HCT116 (cell line): ENCODE results near the gene CCDC174. TPM values are rescaled to one million over a fixed set of nuclear protein-coding genes. Genes with fewer than 3 reads are reported as not detected.

Source experiments
- ATAC-seq: fragments of 200-7000 bp; cut with Tn5 transposase; 2 replicates; pipeline ENCODE4 v1.9.1; 2020; ENCODE audit warnings: mild to moderate bottlenecking, moderate library complexity
- BruUV-seq: library from RNA; stranded (reverse); fragments of 400-500 nt; replicated peaks from 2 replicates; lab custom pipeline; 2021; lab: Mats Ljungman, UMichigan
- CTCF ChIA-PET: fragments of 300-600 bp; sonication (Branson Sonifier 250); formaldehyde crosslinking; loops from one replicate; lab custom pipeline; 2021; ENCODE audit warnings: antibody characterized with exemption; lab: Charles Lee
- POLR2A ChIA-PET: fragments of 300-600, 350-600 bp; sonication (Branson Sonifier 250); formaldehyde crosslinking; loops from one replicate; lab custom pipeline; 2021; ENCODE audit warnings: antibody characterized with exemption; lab: Charles Lee
- RAD21 ChIA-PET, 2 experiments: fragments of 300-600 bp; sonication (Branson Sonifier 250); formaldehyde crosslinking; loops; one replicate each; lab custom pipeline; 2023; ENCODE audit warnings: low total read pairs in 2 of 2; ENCODE audit not compliant: uncharacterized antibody in 2 of 2, unreplicated experiment in 2 of 2, low non-redundant PET in 1 of 2; lab: Charles Lee
- DNase-seq: peaks from one replicate; pipeline ENCODE4 v3.0.0-alpha.2; 2010; ENCODE audit warnings: low read depth, low spot score
- H2AFZ ChIP-seq: fragments of 200-600 bp; shearing (Covaris generic), sonication (generic); 2 replicates; pipeline ENCODE4 v1.6.1; 2017; ENCODE audit warnings: low read depth, mixed run types, mixed read lengths, antibody characterized with exemption, low read length; ENCODE audit not compliant: poor library complexity, severe bottlenecking
- H3K27ac ChIP-seq: 2 replicates; pipeline ENCODE4 v1.5.1; 2012; ENCODE audit warnings: low read depth, low read length
- H3K27me3 ChIP-seq: fragments of 200-600 bp; sonication (generic); 2 replicates; pipeline ENCODE4 v1.6.1; 2016; ENCODE audit warnings: mixed run types, low read length, mixed read lengths; ENCODE audit not compliant: insufficient read depth
- H3K36me3 ChIP-seq, 2 experiments: fragments of 200-500 bp in 1 of 2; fragments of 200-600 bp in 1 of 2; sonication (Bioruptor generic) in 1 of 2; sonication (generic) in 1 of 2; 2 replicates each; pipeline versions ENCODE4 v1.5.1 to v1.6.1; 2014 to 2016; ENCODE audit warnings: low read length in 2 of 2, inconsistent platforms in 1 of 2, mixed read lengths in 1 of 2, mixed run types in 1 of 2; ENCODE audit not compliant: insufficient read depth in 2 of 2, control insufficient read depth in 1 of 2
- H3K4me1 ChIP-seq, 2 experiments: fragments of 200-600 bp in 1 of 2; sonication (generic) in 1 of 2; 2 replicates each; pipeline versions ENCODE4 v1.5.1 to v1.6.1; 2012 to 2017; ENCODE audit warnings: low read length in 2 of 2, inconsistent platforms in 1 of 2, mild to moderate bottlenecking in 1 of 2, mixed read lengths in 1 of 2, mixed run types in 1 of 2, moderate library complexity in 1 of 2; ENCODE audit not compliant: insufficient read depth in 2 of 2, control insufficient read depth in 1 of 2
- H3K4me2 ChIP-seq: fragments of 200-600 bp; sonication (generic); 2 replicates; pipeline ENCODE4 v1.6.1; 2017; ENCODE audit warnings: mixed run types, low read length, mixed read lengths
- H3K4me3 ChIP-seq, 2 experiments: fragments of 200-600 bp in 1 of 2; sonication (generic) in 1 of 2; replicated peaks in 1 of 2; 2 replicates each; pipeline ENCODE4 v1.5.1; 2011 to 2016; ENCODE audit warnings: low read length in 2 of 2, control low read depth in 1 of 2, low read depth in 1 of 2, mild to moderate bottlenecking in 1 of 2, mixed read lengths in 1 of 2, mixed run types in 1 of 2
- H3K79me2 ChIP-seq: fragments of 200-600 bp; sonication (generic); 2 replicates; pipeline ENCODE4 v1.6.1; 2017; ENCODE audit warnings: mild to moderate bottlenecking, mixed run types, low read length, moderate library complexity, mixed read lengths; ENCODE audit not compliant: insufficient read depth
- H3K9ac ChIP-seq: fragments of 200-600 bp; sonication (generic); 2 replicates; pipeline ENCODE4 v1.6.1; 2016; ENCODE audit warnings: low read length, mixed read lengths
- H3K9me2 ChIP-seq: fragments of 200-600 bp; sonication (generic), shearing (Covaris generic); 2 replicates; pipeline ENCODE4 v1.6.1; 2017; ENCODE audit warnings: mixed run types, mild to moderate bottlenecking, moderate library complexity; ENCODE audit not compliant: insufficient read depth
- H3K9me3 ChIP-seq, 2 experiments: fragments of 200-500 bp in 1 of 2; fragments of 200-600 bp in 1 of 2; sonication (Bioruptor generic) in 1 of 2; sonication (generic) in 1 of 2; 2 replicates each; pipeline ENCODE4 v1.6.1; 2014 to 2017; ENCODE audit warnings: low read length in 2 of 2, mixed read lengths in 2 of 2, inconsistent platforms in 1 of 2, low read depth in 1 of 2, mild to moderate bottlenecking in 1 of 2, mixed run types in 1 of 2, moderate library complexity in 1 of 2; ENCODE audit not compliant: control insufficient read depth in 1 of 2, insufficient read depth in 1 of 2
- H4K20me1 ChIP-seq: fragments of 200-600 bp; sonication (generic), shearing (Covaris generic); 2 replicates; pipeline ENCODE4 v1.6.1; 2017; ENCODE audit warnings: mixed run types, mild to moderate bottlenecking, moderate library complexity; ENCODE audit not compliant: insufficient read depth
- CBX3 ChIP-seq: IDR thresholded peaks from 2 replicates; pipeline ENCODE4 v1.6.1; 2012; ENCODE audit warnings: low read depth
- EZH2phosphoT487 ChIP-seq: fragments of 200-600 bp; IDR thresholded peaks from 2 replicates; pipeline ENCODE4 v1.6.1; 2018; ENCODE audit warnings: antibody characterized with exemption, borderline replicate concordance
- REST ChIP-seq: IDR thresholded peaks from 2 replicates; pipeline ENCODE4 v1.6.1; 2012; ENCODE audit warnings: low read depth
- SIN3A ChIP-seq: IDR thresholded peaks from 2 replicates; pipeline ENCODE4 v1.6.1; 2012; ENCODE audit warnings: low read depth
- ZBTB33 ChIP-seq: IDR thresholded peaks from 2 replicates; pipeline ENCODE4 v1.6.1; 2011; ENCODE audit warnings: mild to moderate bottlenecking, low read length, moderate library complexity; ENCODE audit not compliant: insufficient replicate concordance; ENCODE audit errors: extremely low read depth
- ZFX ChIP-seq: fragments of 450-650 bp; IDR thresholded peaks from 2 replicates; pipeline ENCODE4 v1.6.1; 2017
- intact Hi-C: fragments of 100-400 bp; cut with micrococcal nuclease; formaldehyde crosslinking; loops from 2 replicates; pipeline ENCODE4 v1.10.0; 2022
- total RNA-seq: library from RNA; stranded (reverse); gene quantifications from one replicate; pipeline ENCODE4 v1.2.1, GENCODE V29; 2021; ENCODE audit not compliant: unreplicated experiment

Gene CCDC174
- total RNA-seq, 1 experiment from 2014 or later = 15.6 TPM

GRCh38 chr3:14657579-14657978, 6.0 kb downstream of the CCDC174 start:
- no peaks in the 10 kb centered on the region for H3K9me2 ChIP-seq
- ChIA-PET POLR2A (no interaction called here), CTCF (no interaction called here), RAD21 (no interaction called here)
- peaks cover 3 to 5% of the 10 kb centered on the region in 2 experiments; a peak in 2 of 4 replicates for H3K4me1 ChIP-seq
- H3K4me2 ChIP-seq = no peak overlapping the region
- no peak overlapping the region for H2AFZ ChIP-seq
- no peak overlapping the region for H3K9ac ChIP-seq
- intact Hi-C loops = no loop called here
- peaks cover 53% of the 10 kb centered on the region in 2 experiments for H3K36me3 ChIP-seq
- H3K27ac ChIP-seq = no peak overlapping the region
- H3K4me3 ChIP-seq = no peak overlapping the region
- ATAC-seq (no peak), DNase-seq (no peak)
- H4K20me1 ChIP-seq = no peaks in the 10 kb centered on the region
- BruUV-seq = no TSS peak
- no peaks in the 10 kb centered on the region for H3K27me3 ChIP-seq
- H3K79me2 ChIP-seq = peaks cover 26% of the 10 kb centered on the region
- H3K9me3 ChIP-seq = no peaks in the 10 kb centered on the region
- TF ChIP-seq SIN3A (no peak), EZH2phosphoT487 (no peak), ZFX (no peak), ZBTB33 (no peak), REST (no peak), CBX3 (no peak)
- TF ChIP-seq, all 23 proteins: peak for 0
